ES-I3 (cell line): ENCODE data around the gene FBH1.
"Not testable (repeated sequence)": the region's sequence is repeated elsewhere in the genome, so short reads cannot be mapped to it uniquely, and the experiment has no call there.

Source experiments
- H3K36me3 ChIP-seq: 2 replicates; pipeline ENCODE4 v1.6.1; 2013; ENCODE audit warnings: mild to moderate bottlenecking, low read length, control low read depth, moderate library complexity; ENCODE audit not compliant: insufficient read depth
- H3K4me1 ChIP-seq: 2 replicates; pipeline ENCODE4 v1.6.1; 2013; ENCODE audit warnings: mild to moderate bottlenecking, control low read depth, low read length; ENCODE audit not compliant: insufficient read depth
- H3K9ac ChIP-seq: 2 replicates; pipeline ENCODE4 v1.6.1; 2013; ENCODE audit warnings: low read depth, mild to moderate bottlenecking, low read length, moderate library complexity
- H3K9me3 ChIP-seq: 2 replicates; pipeline ENCODE4 v1.6.1; 2013; ENCODE audit warnings: mild to moderate bottlenecking, low read length, moderate library complexity; ENCODE audit not compliant: control insufficient read depth, insufficient read depth

Gene FBH1

DNA sequence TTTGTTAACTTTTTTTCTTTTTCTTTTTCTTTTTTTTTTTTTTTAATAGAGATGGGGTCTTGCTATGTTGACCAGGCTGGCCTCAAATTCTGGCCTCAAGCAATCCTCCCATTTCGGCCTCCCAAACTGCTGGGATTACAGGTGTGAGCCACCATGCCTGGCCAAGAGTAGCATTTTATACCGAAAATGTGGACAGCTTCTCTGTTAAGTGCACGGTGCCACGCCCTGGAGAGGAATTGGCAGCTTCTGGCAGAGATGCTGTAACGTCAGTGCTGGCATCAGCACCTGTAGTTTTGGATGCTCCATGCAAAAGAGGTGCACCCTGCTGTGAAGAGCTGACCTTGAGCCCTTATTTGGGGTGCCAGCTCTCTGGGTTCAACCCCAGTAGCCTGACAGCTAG lies 69.1 kb downstream of the FBH1 start:
- no peaks in the 10 kb centered on the region for H3K9me3 ChIP-seq
- peaks cover 3% of the 10 kb centered on the region; the same call in 1 of the 2 replicates for H3K4me1 ChIP-seq
- no peaks in the 10 kb centered on the region for H3K36me3 ChIP-seq
- no peak overlapping the region for H3K9ac ChIP-seq

DNA sequence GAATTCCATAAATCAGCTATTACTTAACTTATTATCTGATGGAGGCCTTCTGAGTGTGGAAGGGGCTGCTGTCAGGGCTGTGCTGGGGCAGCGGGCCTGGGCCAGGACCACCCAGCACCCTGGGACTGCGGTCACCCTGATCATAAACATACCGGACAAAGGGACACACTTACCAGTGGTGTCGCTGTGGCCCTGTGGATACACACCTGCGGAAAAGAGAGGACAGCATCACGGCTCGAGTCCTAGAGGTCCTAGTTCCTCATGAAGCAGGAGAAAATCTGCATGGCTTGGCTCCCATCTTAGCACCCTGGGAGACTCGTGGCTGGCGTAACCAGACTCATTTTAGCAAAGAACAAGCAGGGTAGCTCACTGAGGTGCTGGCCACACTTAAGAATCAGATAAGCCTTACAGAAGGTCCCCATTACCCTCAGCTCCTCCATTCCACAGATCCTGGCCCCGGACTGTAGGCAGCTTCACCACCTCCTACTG lies 69.6 kb downstream of the FBH1 start:
- Histone ChIP-seq H3K9ac (no peak overlapping the region), H3K4me1 (peaks cover 3% of the 10 kb centered on the region; the same call in 1 of the 2 replicates), H3K9me3 (no peaks in the 10 kb centered on the region), H3K36me3 (no peaks in the 10 kb centered on the region)

DNA sequence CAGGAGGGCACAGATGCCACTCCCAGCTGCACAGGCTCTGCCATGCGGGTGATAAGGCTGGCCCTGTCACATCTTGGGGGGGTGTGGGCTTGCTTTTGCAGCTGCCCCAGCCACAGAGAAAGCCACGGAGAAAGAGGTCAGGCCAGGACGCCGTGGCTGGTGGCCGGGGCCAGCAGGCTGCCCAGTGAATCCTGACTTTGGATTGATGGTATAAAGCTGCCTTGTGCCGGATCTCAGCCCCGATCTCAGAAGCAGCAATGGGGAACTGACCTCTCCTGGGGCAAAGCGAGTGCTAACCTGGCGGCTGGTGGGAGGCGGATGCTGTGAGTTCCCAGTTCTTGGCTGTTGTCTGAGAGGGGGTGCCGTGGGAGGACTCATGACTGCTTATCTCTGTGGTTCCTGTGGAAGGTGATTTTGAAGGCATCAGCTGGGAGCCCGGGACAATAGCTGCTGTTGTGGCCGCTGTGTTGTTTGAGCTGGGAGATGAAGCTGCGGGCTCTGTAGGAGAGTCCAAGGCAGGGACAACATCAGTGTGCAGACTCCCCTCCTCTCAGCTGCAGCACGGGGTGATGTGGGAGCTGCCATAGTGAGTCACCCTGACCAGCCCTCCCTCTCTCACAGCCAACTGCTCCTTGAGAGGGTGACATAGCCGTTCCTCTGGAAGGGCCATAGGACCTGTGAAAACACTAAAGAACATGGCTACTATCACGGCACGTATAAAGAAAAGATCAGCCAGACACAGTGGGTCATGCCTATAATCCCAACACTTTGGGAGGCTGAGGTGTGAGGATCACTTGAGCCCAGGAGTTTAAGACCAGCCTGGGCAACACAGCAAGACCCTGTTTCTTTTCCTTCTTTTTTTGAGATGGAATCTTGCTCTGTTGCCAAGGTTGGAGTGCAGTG lies 70.3 kb downstream of the FBH1 start:
- no peaks in the 10 kb centered on the region for H3K9me3 ChIP-seq
- no peak overlapping the region for H3K9ac ChIP-seq
- peaks cover 3% of the 10 kb centered on the region; the same call in 1 of the 2 replicates for H3K4me1 ChIP-seq
- no peaks in the 10 kb centered on the region for H3K36me3 ChIP-seq

DNA sequence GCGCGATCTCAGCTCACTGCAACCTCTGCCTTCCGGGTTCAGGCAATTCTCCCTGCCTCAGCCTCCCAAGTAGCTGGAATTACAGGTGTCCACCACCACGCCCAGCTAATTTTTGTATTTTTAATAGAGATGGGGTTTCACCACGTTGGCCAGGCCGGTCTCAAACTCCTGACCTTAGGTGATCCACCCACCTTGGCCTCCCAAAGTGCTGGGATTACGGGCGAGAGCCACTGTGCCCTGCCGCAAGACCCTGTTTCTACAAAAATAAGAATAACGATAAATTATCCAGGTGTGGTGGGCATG lies 70.9 kb downstream of the FBH1 start:
- H3K36me3 ChIP-seq, H3K9ac ChIP-seq: not testable (repeated sequence)

DNA sequence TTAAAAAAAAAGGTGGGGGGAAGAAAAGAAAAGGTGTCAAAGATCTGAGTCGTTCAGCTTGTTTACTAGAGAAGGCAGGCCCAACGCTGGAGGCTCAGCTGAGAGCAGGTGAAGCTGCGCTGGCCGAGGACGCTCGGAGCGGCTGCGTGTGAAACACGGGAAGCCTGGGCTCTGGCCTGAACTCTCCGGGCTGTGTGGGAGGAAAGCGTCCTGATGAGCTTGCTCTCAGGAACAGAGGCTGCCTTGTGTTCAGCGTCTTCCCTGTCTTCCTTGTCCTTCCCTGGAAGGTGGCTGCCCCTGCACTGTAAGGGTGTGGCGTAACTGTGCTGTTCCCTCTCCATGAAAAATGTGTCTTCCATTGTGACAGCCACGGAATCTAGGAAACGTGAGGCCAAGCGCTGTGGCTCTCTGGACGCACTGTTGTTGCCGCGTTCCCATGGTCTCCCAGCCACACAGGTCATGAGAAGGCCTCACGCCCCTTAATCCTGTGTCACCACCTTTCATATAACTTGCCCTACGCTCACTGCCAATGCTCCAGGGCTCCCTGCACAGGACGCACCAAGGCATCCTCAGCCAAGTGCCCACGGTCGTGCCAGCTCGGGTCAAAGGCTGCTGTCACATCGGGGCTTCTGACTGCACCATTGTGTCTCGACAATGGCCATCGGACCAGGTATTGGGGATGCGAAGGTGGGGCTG lies 71.5 kb downstream of the FBH1 start:
- Histone ChIP-seq H3K9ac (no peak overlapping the region), H3K9me3 (no peaks in the 10 kb centered on the region), H3K36me3 (no peaks in the 10 kb centered on the region), H3K4me1 (peaks cover 3% of the 10 kb centered on the region; the same call in 1 of the 2 replicates)

More for the DNA sequence above, 70.9 kb downstream of the FBH1 start:
- not testable (repeated sequence) for H3K4me1 ChIP-seq, H3K9me3 ChIP-seq

DNA sequence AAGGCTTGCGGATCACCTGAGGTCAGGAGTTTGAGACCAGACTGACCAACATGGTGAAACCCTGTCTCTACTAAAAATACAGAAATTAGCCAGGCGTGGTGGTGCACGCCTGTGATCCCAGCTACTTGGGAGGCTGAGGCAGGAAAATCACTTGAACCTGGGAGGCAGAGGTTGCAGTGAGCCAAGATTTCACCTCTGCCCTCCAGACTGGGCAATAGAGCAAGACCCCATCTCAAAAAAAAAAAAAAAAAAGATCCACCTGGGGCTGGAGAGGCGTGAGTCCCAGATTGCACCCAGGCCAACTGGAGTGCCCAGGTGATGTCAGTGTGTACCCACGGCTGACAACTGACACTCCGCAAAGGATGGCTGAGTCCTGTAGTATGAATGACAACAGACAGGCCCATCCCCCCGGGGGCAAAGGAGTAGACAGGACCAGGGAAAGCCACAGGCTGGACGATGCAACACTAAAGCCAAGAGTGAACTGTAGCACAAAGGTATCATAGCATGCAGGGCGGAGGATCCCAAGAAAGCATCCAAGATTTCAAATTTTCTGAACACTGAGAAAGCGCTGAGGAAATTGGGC lies 72.4 kb downstream of the FBH1 start:
- not testable (repeated sequence) for H3K36me3 ChIP-seq, H3K9me3 ChIP-seq, H3K4me1 ChIP-seq, H3K9ac ChIP-seq

DNA sequence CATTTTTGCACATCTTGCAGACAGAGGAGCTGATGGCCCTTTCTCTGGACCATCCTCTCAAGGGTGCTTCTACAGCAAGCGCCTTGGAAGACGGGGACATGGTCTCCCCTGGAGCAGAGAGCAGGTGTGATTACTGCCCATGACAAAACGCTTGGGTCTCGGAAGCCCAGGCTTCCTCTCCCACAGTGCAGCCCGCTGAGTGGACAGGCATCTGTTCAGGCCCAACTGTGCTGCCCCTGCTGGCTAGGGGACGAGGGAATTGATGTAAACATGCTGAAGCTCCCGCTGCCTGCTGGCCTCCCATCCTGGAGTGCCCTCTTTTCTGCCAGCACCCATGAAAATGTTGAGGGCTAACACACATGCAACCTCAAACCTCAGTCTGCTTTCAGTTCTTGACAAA lies 73.0 kb downstream of the FBH1 start:
- Histone ChIP-seq H3K36me3 (no peaks in the 10 kb centered on the region), H3K9me3 (no peaks in the 10 kb centered on the region), H3K9ac (no peak overlapping the region), H3K4me1 (peaks cover 3% of the 10 kb centered on the region; the same call in 1 of the 2 replicates)

DNA sequence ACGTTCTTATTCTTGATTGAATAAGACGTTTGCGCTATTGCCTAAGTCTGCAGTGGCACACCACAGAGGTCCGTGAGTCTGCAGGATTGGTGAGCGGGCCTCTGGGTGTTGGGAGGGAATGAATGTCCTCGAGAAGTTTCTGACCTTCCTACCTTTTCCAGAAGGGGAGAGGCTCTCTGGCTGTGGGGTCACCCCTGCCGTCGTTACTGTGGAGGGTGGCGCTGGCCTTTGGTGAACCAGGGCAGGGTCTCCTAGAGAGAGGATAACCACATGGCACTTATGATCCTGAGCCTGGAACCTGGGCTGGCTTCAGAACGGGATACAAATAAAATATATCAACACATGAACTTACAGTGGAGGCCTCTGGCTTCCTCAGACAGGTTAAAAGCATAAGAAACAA lies 73.5 kb downstream of the FBH1 start:
- peaks cover 3% of the 10 kb centered on the region; the same call in 1 of the 2 replicates for H3K4me1 ChIP-seq
- no peak overlapping the region for H3K9ac ChIP-seq
- no peaks in the 10 kb centered on the region for H3K9me3 ChIP-seq
- no peaks in the 10 kb centered on the region for H3K36me3 ChIP-seq

DNA sequence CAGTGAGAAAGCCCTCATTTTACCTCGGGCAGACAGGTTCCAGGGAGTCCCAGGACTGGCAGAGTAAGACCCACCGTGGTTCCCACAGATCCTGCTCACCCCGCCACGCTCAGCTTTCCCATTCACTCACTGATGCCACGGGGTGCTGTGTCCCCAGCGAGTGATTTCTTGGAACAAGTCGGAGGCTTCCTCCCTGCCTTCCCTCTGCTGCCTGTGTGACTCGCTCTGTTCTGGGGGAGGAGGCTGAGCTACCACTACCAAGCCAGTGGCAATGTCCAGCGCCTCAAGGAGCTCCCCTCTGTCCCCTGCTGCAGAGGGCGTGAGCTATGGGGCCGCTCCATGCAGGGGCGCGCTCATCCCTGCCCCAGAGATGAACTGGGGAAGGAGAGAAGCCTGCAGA lies 74.7 kb downstream of the FBH1 start:
- Histone ChIP-seq H3K9me3 (no peaks in the 10 kb centered on the region), H3K4me1 (no peaks in the 10 kb centered on the region), H3K36me3 (no peaks in the 10 kb centered on the region), H3K9ac (no peak overlapping the region)

DNA sequence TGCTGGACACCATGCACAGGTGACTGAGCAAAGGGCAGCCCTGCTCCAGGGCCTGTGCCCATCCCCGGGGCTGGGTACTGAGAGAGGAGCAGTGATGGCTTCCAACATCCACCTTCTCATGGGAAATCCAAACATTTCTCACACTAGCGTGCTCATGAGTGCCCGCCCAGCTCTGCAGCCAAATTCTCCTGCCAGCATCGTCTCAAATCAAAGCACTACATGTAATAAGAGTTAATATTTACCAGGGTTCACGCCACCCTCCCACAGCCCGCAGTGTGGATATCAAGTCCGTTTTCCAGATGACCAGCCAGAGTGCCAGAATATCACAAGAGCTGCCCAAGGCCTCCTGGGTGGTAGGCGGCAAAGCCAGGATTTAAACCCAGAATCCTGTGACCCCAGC lies 75.2 kb downstream of the FBH1 start:
- Histone ChIP-seq H3K4me1 (no peaks in the 10 kb centered on the region), H3K9ac (no peak overlapping the region), H3K36me3 (no peaks in the 10 kb centered on the region), H3K9me3 (no peaks in the 10 kb centered on the region)

DNA sequence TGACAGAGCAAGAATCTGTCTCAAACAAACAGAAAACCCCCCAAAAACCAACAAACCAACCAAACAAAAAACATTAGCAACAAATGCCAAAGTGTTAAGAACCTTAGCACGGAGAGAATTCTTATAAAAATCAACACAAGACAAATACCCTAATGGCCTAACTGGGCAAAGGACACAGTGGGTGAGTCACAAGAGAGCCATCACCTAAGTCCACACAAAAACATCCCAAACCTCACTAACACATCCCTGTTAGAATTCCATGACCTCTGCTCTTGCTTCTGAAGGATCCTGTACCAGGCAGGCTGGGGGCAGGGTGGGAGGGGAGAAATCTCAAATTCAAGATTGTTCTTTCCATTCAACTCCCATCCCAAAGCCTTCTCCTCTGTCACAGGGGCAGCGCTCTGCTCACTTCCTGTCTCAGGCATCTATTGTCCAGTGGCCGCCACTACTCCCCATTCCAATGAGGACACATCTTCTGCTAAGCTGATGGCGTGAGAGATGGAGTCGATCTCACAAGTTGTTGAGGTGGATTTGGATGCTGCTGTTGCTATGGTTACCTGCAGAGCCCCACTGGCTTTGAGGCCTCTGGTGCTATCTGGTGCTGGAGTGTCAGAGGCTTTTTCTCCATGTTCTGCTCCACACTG lies 78.1 kb downstream of the FBH1 start:
- H3K4me1 ChIP-seq: no peaks in the 10 kb centered on the region
- no peak overlapping the region for H3K9ac ChIP-seq
- H3K9me3 ChIP-seq: no peaks in the 10 kb centered on the region
- H3K36me3 ChIP-seq: no peaks in the 10 kb centered on the region

DNA sequence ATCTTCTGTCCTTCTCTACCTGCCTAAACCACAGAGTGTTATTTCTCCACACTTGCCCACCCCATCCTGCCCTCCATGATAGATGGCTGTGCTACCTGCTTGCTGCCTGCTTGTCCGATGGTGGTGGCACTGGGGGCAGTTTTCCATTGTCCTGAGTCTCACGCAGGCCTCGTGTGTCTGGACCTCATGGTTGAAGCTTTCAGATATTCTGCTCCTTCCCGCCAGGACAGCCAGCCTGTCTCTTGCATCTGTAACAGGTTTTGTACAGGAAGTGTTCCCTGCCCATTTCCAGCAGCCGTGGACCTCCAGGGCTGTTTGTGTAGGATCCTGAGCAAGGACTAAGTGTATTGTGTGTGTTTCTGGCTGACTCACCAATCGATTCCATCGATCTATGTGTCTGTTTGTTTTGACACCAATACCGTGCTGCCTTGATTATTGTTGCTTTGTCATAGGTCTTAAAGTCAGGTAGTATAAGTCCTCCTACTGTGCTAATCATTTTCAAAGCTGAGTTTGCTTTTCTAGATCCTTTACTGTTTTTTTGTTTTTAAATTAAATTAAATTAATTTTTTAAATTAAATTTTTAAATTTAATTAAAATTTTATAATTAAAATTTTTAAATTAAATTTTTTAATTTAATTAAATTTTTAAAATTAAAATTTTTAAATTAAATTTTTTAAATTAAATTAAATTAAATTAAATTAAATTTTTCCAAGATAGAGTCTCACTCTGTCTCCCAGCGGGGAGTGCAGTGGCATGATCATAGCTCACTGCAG lies 78.8 kb downstream of the FBH1 start:
- Histone ChIP-seq H3K36me3 (no peaks in the 10 kb centered on the region), H3K9ac (no peak overlapping the region), H3K9me3 (no peaks in the 10 kb centered on the region), H3K4me1 (no peaks in the 10 kb centered on the region)

DNA sequence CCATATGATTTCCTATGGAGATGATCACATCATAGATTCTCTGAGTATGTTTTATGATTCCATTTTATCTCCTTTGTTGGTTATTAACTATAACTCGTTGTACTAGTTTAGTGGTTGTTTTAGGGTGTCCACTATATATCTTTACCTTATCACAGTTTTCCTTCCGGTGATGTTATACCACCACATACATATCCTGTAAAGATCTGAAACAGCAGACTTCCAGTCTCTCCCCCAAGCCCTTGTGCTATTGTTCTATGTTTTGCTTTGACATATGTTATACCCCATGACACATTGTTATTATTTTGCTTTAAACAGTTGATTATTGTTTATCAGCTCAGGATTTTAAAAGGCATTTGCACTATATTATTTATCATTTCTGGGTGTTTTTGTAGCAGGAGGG lies 80.0 kb downstream of the FBH1 start:
- H3K9me3 ChIP-seq: no peaks in the 10 kb centered on the region
- no peaks in the 10 kb centered on the region for H3K4me1 ChIP-seq

DNA sequence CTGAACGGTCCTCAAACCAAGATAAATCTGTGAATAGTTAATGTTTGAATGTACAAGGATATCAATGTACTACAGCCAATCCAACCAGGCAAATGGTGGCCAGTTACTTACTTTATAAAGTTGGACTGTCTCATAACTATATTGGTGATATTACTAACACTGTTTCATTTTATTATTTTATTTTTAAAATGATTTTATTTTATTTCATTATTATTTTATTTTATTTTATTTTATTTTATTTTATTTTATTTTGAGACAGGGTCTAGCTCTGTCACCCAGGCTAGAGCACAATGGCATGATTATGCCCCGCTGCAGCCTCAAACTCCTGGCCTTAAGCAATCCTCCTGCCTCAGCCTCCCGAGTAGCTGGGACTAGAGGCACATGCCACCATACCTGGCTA lies 80.5 kb downstream of the FBH1 start:
- Histone ChIP-seq H3K9me3 (no peaks in the 10 kb centered on the region), H3K36me3 (no peaks in the 10 kb centered on the region), H3K4me1 (no peaks in the 10 kb centered on the region), H3K9ac (no peak overlapping the region)

More for the DNA sequence above, 80.0 kb downstream of the FBH1 start:
- Histone ChIP-seq H3K9ac (no peak overlapping the region), H3K36me3 (no peaks in the 10 kb centered on the region)
